ENCODE measurements around the gene HOXA10. TPM values are rescaled to one million over a fixed set of nuclear protein-coding genes. Genes with fewer than 3 reads are reported as not detected.
A peak's percentile ranks its signal among the peaks of the same experiment; 100 is the strongest.

HOXA10 gene
- total RNA-seq, 1 experiment from 2014 or later, result 19.6 TPM

DNA sequence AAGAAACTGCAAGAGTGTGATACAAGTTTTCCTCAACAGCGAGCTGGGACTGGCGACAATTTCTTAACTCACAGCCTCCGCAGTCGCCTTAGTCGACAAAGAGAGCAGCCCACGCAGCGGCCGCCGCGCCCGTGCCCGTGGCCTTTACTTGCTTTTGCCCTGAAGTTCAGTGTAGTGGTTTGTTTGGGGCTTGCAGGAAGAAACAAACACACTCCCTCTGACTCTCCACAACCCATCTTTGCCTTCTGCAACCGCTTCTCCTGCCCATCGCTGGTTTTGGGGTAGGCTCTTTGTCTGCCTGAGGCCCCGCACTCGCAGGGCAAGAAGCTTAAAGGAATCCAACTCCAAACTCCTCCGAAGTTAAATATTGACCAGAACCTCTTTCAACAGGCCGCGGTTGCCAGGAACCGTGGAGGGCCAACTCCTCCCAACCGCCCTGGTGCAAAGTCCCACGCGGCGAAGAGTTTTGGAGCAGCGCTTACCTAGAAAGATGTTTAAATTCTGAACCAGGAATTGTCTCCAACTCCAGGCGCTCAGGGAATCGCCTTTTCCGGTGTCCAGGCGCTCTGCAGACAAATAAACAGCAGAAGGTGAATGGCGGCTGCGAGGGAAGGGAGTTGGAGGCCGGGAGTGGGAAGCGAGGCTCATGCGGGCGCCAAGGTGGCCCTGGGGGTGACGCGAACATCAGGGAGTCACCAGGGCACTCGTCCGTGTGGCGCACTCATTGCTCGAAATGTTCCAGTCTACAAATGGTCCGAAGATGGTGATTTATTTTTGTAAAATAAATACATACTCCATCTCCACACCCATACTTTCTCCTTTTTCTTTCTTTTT, 51.8 kb downstream of the HOXA10 start:
- Histone ChIP-seq H3K9ac (ENCODE audit: low read length) (no peak overlapping the region), H3K4me3 (replicated peaks in 1 of 2; ENCODE audit: low read depth in 1 of 2, low read length in 2 of 2) (no peak overlapping the region), H3K36me3 (ENCODE audit: control insufficient read depth in 1 of 2, insufficient read depth in 2 of 2, low read length in 2 of 2) (no peaks in the 10 kb centered on the region), H3K27me3 (ENCODE audit: insufficient read depth, low read length) (peaks cover 28% of the 10 kb centered on the region; the same call in 1 of the 2 replicates), H3K4me1 (ENCODE audit: control insufficient read depth in 1 of 2, insufficient read depth in 2 of 2, low read length in 2 of 2) (peaks cover 34 to 74% of the 10 kb centered on the region in 2 experiments), H4K20me1 (ENCODE audit: insufficient read depth) (no peaks in the 10 kb centered on the region), H3K27ac (ENCODE audit: low read depth, low read length) (no peak overlapping the region), H3K9me2 (ENCODE audit: insufficient read depth) (no peaks in the 10 kb centered on the region), H3K4me2 (ENCODE audit: low read length) (no peak overlapping the region), H2AFZ (ENCODE audit: low read depth, low read length, poor library complexity, severe bottlenecking) (no peak overlapping the region), H3K9me3 (ENCODE audit: control insufficient read depth in 1 of 2, insufficient read depth in 1 of 2, low read depth in 1 of 2, low read length in 2 of 2) (no peaks in the 10 kb centered on the region), H3K79me2 (ENCODE audit: insufficient read depth, low read length) (no peaks in the 10 kb centered on the region)
- ChIA-PET POLR2A (no interaction called here), RAD21 (ENCODE audit: low non-redundant PET in 1 of 2, low total read pairs in 2 of 2, uncharacterized antibody in 2 of 2, unreplicated experiment in 2 of 2) (no interaction called here), CTCF (no interaction called here)
- BruUV-seq (replicated peaks), result no TSS peak
- ATAC-seq (no peak), DNase-seq (ENCODE audit: low read depth, low spot score) (no peak)
- TF ChIP-seq EGR1 (IDR thresholded peaks at IDR 0.05; ENCODE audit: low read depth) (no peak), CEBPB (IDR thresholded peaks at IDR 0.05; ENCODE audit: low read depth) (no peak)
- intact Hi-C loops (cut with micrococcal nuclease), result no loop called here

DNA sequence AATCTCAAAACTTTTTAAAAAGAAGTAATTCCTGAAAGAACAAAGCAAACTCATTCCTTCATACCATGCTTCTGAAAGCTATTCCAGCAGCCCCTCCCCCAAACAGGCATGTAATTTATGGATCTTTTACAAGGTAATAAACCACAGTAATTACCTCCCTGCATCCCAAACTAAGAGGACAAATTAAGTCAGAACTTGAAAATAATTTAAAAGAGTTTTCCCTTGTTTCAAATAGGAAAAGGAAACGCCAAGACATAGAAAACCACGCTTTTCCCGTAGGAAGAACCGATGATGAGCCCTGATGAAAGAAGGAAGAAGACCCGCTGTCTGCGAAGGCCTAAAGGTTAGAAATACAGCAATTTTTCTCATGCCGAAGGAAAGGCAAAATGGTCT, 52.4 kb downstream of the HOXA10 start:
- H3K4me2 ChIP-seq (ENCODE audit: low read length), result no peak overlapping the region
- no peak overlapping the region for H3K4me3 ChIP-seq (replicated peaks in 1 of 2; ENCODE audit: low read depth in 1 of 2, low read length in 2 of 2)

More for the DNA sequence above, 52.4 kb downstream of the HOXA10 start:
- ChIA-PET POLR2A (no interaction called here), RAD21 (ENCODE audit: low non-redundant PET in 1 of 2, low total read pairs in 2 of 2, uncharacterized antibody in 2 of 2, unreplicated experiment in 2 of 2) (no interaction called here), CTCF (no interaction called here)
- Histone ChIP-seq H3K36me3 (ENCODE audit: control insufficient read depth in 1 of 2, insufficient read depth in 2 of 2, low read length in 2 of 2) (no peaks in the 10 kb centered on the region), H2AFZ (ENCODE audit: low read depth, low read length, poor library complexity, severe bottlenecking) (no peak overlapping the region), H3K9ac (ENCODE audit: low read length) (no peak overlapping the region), H3K27ac (ENCODE audit: low read depth, low read length) (no peak overlapping the region), H3K4me1 (ENCODE audit: control insufficient read depth in 1 of 2, insufficient read depth in 2 of 2, low read length in 2 of 2) (peaks cover 40 to 79% of the 10 kb centered on the region in 2 experiments), H4K20me1 (ENCODE audit: insufficient read depth) (no peaks in the 10 kb centered on the region), H3K79me2 (ENCODE audit: insufficient read depth, low read length) (no peaks in the 10 kb centered on the region), H3K9me3 (ENCODE audit: control insufficient read depth in 1 of 2, insufficient read depth in 1 of 2, low read depth in 1 of 2, low read length in 2 of 2) (no peaks in the 10 kb centered on the region), H3K27me3 (ENCODE audit: insufficient read depth, low read length) (peaks cover 28% of the 10 kb centered on the region; the same call in 1 of the 2 replicates), H3K9me2 (ENCODE audit: insufficient read depth) (no peaks in the 10 kb centered on the region)
- no peak for ATAC-seq
- no peak for DNase-seq (ENCODE audit: low read depth, low spot score)
- no TSS peak for BruUV-seq (replicated peaks)
- intact Hi-C loops (cut with micrococcal nuclease), result no loop called here
- TF ChIP-seq FOSL1 (IDR thresholded peaks at IDR 0.05; ENCODE audit: low read depth) (no peak), POLR2AphosphoS5 (IDR thresholded peaks at IDR 0.05; ENCODE audit: low read depth, low read length) (no peak), CBX3 (IDR thresholded peaks at IDR 0.05; ENCODE audit: low read depth) (no peak), SIN3A (IDR thresholded peaks at IDR 0.05; ENCODE audit: low read depth) (no peak), RAD21 (IDR thresholded peaks at IDR 0.05; ENCODE audit: low read depth) (no peak), ZFX (IDR thresholded peaks at IDR 0.05) (no peak), SP1 (IDR thresholded peaks at IDR 0.05; ENCODE audit: low read depth) (no peak), ZNF274 (IDR thresholded peaks at IDR 0.05; ENCODE audit: low read depth, low read length) (no peak)
- TF ChIP-seq, protein P1, sequence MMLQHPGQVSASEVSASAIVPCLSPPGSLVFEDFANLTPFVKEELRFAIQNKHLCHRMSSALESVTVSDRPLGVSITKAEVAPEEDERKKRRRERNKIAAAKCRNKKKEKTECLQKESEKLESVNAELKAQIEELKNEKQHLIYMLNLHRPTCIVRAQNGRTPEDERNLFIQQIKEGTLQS (IDR thresholded peaks at IDR 0.05), result no peak

MicroRNAs within 50 kb of the gene (microRNA counts, 767-probe panel; counts per million panel counts)
- not detected for microRNA hsa-miR-196b-5p

Small RNAs within 50 kb of the gene (microRNA-seq; reads per million reads assigned to microRNA genes)
- gene MIR196B (ENCODE audit: borderline number of aligned reads), result 5,701 reads per million, percentile 93 among the genes with 10 or more reads in this experiment

Other genes starting within 250 kb of the HOXA10 start
- 2.8 TPM for gene HOXA1, start 78.3 kb downstream of the HOXA10 start, total RNA-seq (2021; ENCODE audit: unreplicated experiment)
- gene HOXA2, start 71.6 kb downstream of the HOXA10 start, total RNA-seq (2021; ENCODE audit: unreplicated experiment), result 0.57 TPM
- 2.0 TPM for gene HOXA4, start 43.6 kb downstream of the HOXA10 start, total RNA-seq (2021; ENCODE audit: unreplicated experiment)
- gene HOXA5, start 30.6 kb downstream of the HOXA10 start, total RNA-seq (2021; ENCODE audit: unreplicated experiment), result 6.7 TPM
- gene HOXA6, start 26.5 kb downstream of the HOXA10 start, total RNA-seq (2021; ENCODE audit: unreplicated experiment), result 12.7 TPM
- gene HOXA3, start 21.7 kb downstream of the HOXA10 start, total RNA-seq (2021; ENCODE audit: unreplicated experiment), result 9.2 TPM
- 15.0 TPM for gene HOXA7, start 17.6 kb downstream of the HOXA10 start, total RNA-seq (2021; ENCODE audit: unreplicated experiment)
- 91.0 TPM for gene HOXA9, start 8.8 kb downstream of the HOXA10 start, total RNA-seq (2021; ENCODE audit: unreplicated experiment)
- gene HOXA11, start 10.9 kb upstream of the HOXA10 start, total RNA-seq (2021; ENCODE audit: unreplicated experiment), result 6.8 TPM
- gene HOXA13, start 25.8 kb upstream of the HOXA10 start, total RNA-seq (2021; ENCODE audit: unreplicated experiment), result 3.6 TPM
- 0.25 TPM for gene EVX1, start 68.5 kb upstream of the HOXA10 start, total RNA-seq (2021; ENCODE audit: unreplicated experiment)